ENCODE data around the gene BEND4. TPM values are rescaled to one million over a fixed set of nuclear protein-coding genes. Genes with fewer than 3 reads are reported as not detected.

Gene BEND4
- total RNA-seq: under 1 TPM in 1 of 4 donors, not detected in 3; 0.38 TPM

GRCh38 chr4:42152507-42153504 is at the start of gene BEND4:
BEND4 (minus strand) TSS chr4:42152655; CDS start chr4:42152143, 512 bp downstream.
- TF ChIP-seq CTCF (IDR thresholded peaks at IDR 0.05; ENCODE audit: low read depth): no peak

GRCh38 chr4:42197341-42197740 is 44.9 kb upstream of the BEND4 start:
- no peak for TF ChIP-seq CTCF (IDR thresholded peaks at IDR 0.05; ENCODE audit: low read depth)

- TF ChIP-seq CTCF (IDR thresholded peaks at IDR 0.05; ENCODE audit: low read depth): no peak
Observed at GRCh38 chr4:42172921-42173320, 20.5 kb upstream of the BEND4 start.

- no peak for TF ChIP-seq CTCF (IDR thresholded peaks at IDR 0.05; ENCODE audit: low read depth)
Observed at GRCh38 chr4:42172128-42172790, 19.8 kb upstream of the BEND4 start.

GRCh38 chr4:42167709-42168108 is 15.3 kb upstream of the BEND4 start:
- TF ChIP-seq CTCF (IDR thresholded peaks at IDR 0.05; ENCODE audit: low read depth): no peak

- no peak for TF ChIP-seq CTCF (IDR thresholded peaks at IDR 0.05; ENCODE audit: low read depth)
Observed at GRCh38 chr4:42159271-42160001, 7.0 kb upstream of the BEND4 start.

Measured in subcutaneous adipose tissue (tissue), 4 donors.